IMR-90 (cell line): ENCODE measurements around the gene CREBBP. TPM values are rescaled to one million over a fixed set of nuclear protein-coding genes. Genes with fewer than 3 reads are reported as not detected.

Experiments used
- ATAC-seq: fragments of 200-7000 bp; cut with Tn5 transposase; 2 replicates; pipeline ENCODE4 v1.9.1; 2020; ENCODE audit warnings: low read depth, mild to moderate bottlenecking, moderate library complexity
- BruUV-seq: library from RNA; stranded (reverse); fragments of 400-500 nt; replicated peaks from 2 replicates; lab custom pipeline; 2021; lab: Mats Ljungman, UMichigan
- CTCF ChIA-PET: fragments of 300-600 bp; formaldehyde crosslinking; extraction: SDS; loops from one replicate; lab custom pipeline; 2021; ENCODE audit warnings: antibody characterized with exemption; lab: Yijun Ruan, JAX
- POLR2A ChIA-PET: fragments of 300-600 bp; sonication (Branson Sonifier 250); formaldehyde crosslinking; loops from one replicate; lab custom pipeline; 2022; ENCODE audit warnings: antibody characterized with exemption; ENCODE audit not compliant: unreplicated experiment; lab: Charles Lee
- DNase-seq: peaks from one replicate; pipeline ENCODE4 v3.0.0; 2013
- H2AFZ ChIP-seq: replicated peaks from 2 replicates; pipeline ENCODE3; 2013; ENCODE audit warnings: low read length, mild to moderate bottlenecking; ENCODE audit not compliant: poor library complexity
- H2AK5ac ChIP-seq: 2 replicates; pipeline ENCODE4 v1.6.1; 2013; ENCODE audit warnings: low read depth, low read length, inconsistent platforms
- H2AK9ac ChIP-seq: replicated peaks from 2 replicates; pipeline ENCODE3; 2013; ENCODE audit warnings: mild to moderate bottlenecking, low read depth, low read length, moderate library complexity; ENCODE audit not compliant: poor library complexity
- H2BK120ac ChIP-seq: 2 replicates; pipeline ENCODE4 v1.6.1; 2013; ENCODE audit warnings: low read depth, low read length, inconsistent platforms
- H2BK15ac ChIP-seq: 3 replicates; pipeline ENCODE4 v1.6.1; 2013; ENCODE audit warnings: low read depth, low read length, inconsistent platforms
- H2BK20ac ChIP-seq: 2 replicates; pipeline ENCODE4 v1.6.1; 2013; ENCODE audit warnings: low read depth, mild to moderate bottlenecking, inconsistent platforms, low read length, moderate library complexity
- H2BK5ac ChIP-seq: 2 replicates; pipeline ENCODE4 v1.6.1; 2013; ENCODE audit warnings: mild to moderate bottlenecking, low read depth, low read length, inconsistent platforms; ENCODE audit not compliant: poor library complexity, severe bottlenecking
- H3K14ac ChIP-seq: replicated peaks from 2 replicates; pipeline ENCODE4 v1.6.1; 2013; ENCODE audit warnings: low read depth, low read length, inconsistent platforms
- H3K18ac ChIP-seq: 2 replicates; pipeline ENCODE4 v1.6.1; 2013; ENCODE audit warnings: low read depth, low read length, control low read depth
- H3K23ac ChIP-seq: 2 replicates; pipeline ENCODE4 v1.6.1; 2013; ENCODE audit warnings: low read depth, low read length, inconsistent platforms
- H3K27ac ChIP-seq: 2 replicates; pipeline ENCODE4 v1.5.1; 2013; ENCODE audit warnings: mild to moderate bottlenecking, control low read depth, low read length; ENCODE audit not compliant: insufficient read depth
- H3K27me3 ChIP-seq: 2 replicates; pipeline ENCODE4 v1.6.1; 2013; ENCODE audit warnings: low read length; ENCODE audit not compliant: control insufficient read depth, insufficient read depth
- H3K36me3 ChIP-seq: 2 replicates; pipeline ENCODE4 v1.6.1; 2013; ENCODE audit warnings: low read length, mixed read lengths; ENCODE audit not compliant: control insufficient read depth, insufficient read depth
- H3K4ac ChIP-seq: 2 replicates; pipeline ENCODE4 v1.6.1; 2013; ENCODE audit warnings: low read depth, low read length, inconsistent platforms
- H3K4me1 ChIP-seq: 2 replicates; pipeline ENCODE4 v1.6.1; 2013; ENCODE audit warnings: low read length, mixed read lengths; ENCODE audit not compliant: control insufficient read depth, insufficient read depth
- H3K4me2 ChIP-seq: 2 replicates; pipeline ENCODE4 v1.6.1; 2013; ENCODE audit warnings: low read depth, mild to moderate bottlenecking, control low read depth, low read length, moderate library complexity
- H3K4me3 ChIP-seq: 2 replicates; pipeline ENCODE4 v1.5.1; 2013; ENCODE audit warnings: low read depth, mild to moderate bottlenecking, control low read depth, low read length, moderate library complexity; ENCODE audit not compliant: insufficient read depth
- H3K56ac ChIP-seq: 2 replicates; pipeline ENCODE4 v1.6.1; 2013; ENCODE audit warnings: low read length, inconsistent platforms; ENCODE audit not compliant: insufficient read depth; ENCODE audit errors: extremely low read depth
- H3K79me1 ChIP-seq, 2 experiments: 2 replicates each; pipeline ENCODE4 v1.6.1; 2013; ENCODE audit warnings: low read length in 2 of 2, inconsistent platforms in 1 of 2, low read depth in 1 of 2
- H3K9ac ChIP-seq: 2 replicates; pipeline ENCODE4 v1.6.1; 2013; ENCODE audit warnings: low read depth, low read length, control low read depth
- H3K9me1 ChIP-seq: 2 replicates; pipeline ENCODE4 v1.6.1; 2013; ENCODE audit warnings: low read length, inconsistent platforms; ENCODE audit not compliant: insufficient read depth
- H3K9me3 ChIP-seq: 2 replicates; pipeline ENCODE4 v1.6.1; 2013; ENCODE audit warnings: low read length; ENCODE audit not compliant: control insufficient read depth, insufficient read depth
- H4K20me1 ChIP-seq: 2 replicates; pipeline ENCODE4 v1.6.1; 2013; ENCODE audit warnings: low read length, inconsistent platforms; ENCODE audit not compliant: insufficient read depth
- H4K5ac ChIP-seq: 2 replicates; pipeline ENCODE4 v1.6.1; 2013; ENCODE audit warnings: mild to moderate bottlenecking, low read depth, low read length, control low read depth
- H4K8ac ChIP-seq, 2 experiments: 2 replicates each; pipeline ENCODE4 v1.6.1; 2013; ENCODE audit warnings: low read depth in 2 of 2, low read length in 2 of 2, control low read depth in 1 of 2, inconsistent platforms in 1 of 2
- H4K91ac ChIP-seq: 2 replicates; pipeline ENCODE4 v1.6.1; 2013; ENCODE audit warnings: low read depth, low read length, inconsistent platforms; ENCODE audit not compliant: insufficient read depth
- BHLHE40 ChIP-seq: fragments of 150-350 bp; IDR thresholded peaks from 2 replicates; pipeline ENCODE4 v1.6.1; 2016; ENCODE audit warnings: mild to moderate bottlenecking, low read depth, low read length
- CEBPB ChIP-seq: IDR thresholded peaks from 2 replicates; pipeline ENCODE4 v1.6.1; 2012; ENCODE audit warnings: low read depth, low read length, improper control_type of control experiment
- CHD1 ChIP-seq: IDR thresholded peaks from 2 replicates; pipeline ENCODE4 v1.6.1; 2012; ENCODE audit warnings: low read depth, low read length, improper control_type of control experiment
- FOS ChIP-seq: fragments of 150-350 bp; IDR thresholded peaks from 2 replicates; pipeline ENCODE4 v1.6.1; 2016; ENCODE audit warnings: low read depth, low read length
- NFE2L2 ChIP-seq: fragments of 150-350 bp; IDR thresholded peaks from 2 replicates; pipeline ENCODE4 v1.6.1; 2016; ENCODE audit warnings: low read depth, mild to moderate bottlenecking, low read length
- RCOR1 ChIP-seq: IDR thresholded peaks from 2 replicates; pipeline ENCODE4 v1.6.1; 2012; ENCODE audit warnings: mild to moderate bottlenecking, low read length, improper control_type of control experiment; ENCODE audit not compliant: insufficient replicate concordance
- SMC3 ChIP-seq: fragments of 150-350 bp; IDR thresholded peaks from 2 replicates; pipeline ENCODE4 v1.6.1; 2016; ENCODE audit warnings: low read depth, mild to moderate bottlenecking, antibody characterized with exemption, low read length, moderate library complexity
- USF2 ChIP-seq: fragments of 150-350 bp; IDR thresholded peaks from 2 replicates; pipeline ENCODE4 v1.6.1; 2017; ENCODE audit warnings: mild to moderate bottlenecking, antibody characterized with exemption, low read length, low read depth
- WGBS, 2 experiments: methylation state at CpG; one replicate each; pipeline versions ENCODE4 v1.1.5 to v1.1.7; 2013; ENCODE audit warnings: missing lambda C conversion rate in 2 of 2; ENCODE audit not compliant: insufficient read length in 1 of 2; ENCODE audit errors: extremely low coverage in 2 of 2; 5-methylcytosine and 5-hydroxymethylcytosine counted together
- dilution Hi-C: fragments of 300-500 bp; cut with HindIII; formaldehyde crosslinking; loops from one replicate; pipeline ENCODE4 v1.14.3; 2018; ENCODE audit warnings: low sequenced_read_pairs; ENCODE audit not compliant: unreplicated experiment
- in situ Hi-C: fragments of 300-500 bp; cut with MboI; formaldehyde crosslinking; loops from 3 replicates; pipeline ENCODE4 v1.14.3; 2019; ENCODE audit warnings: low sequenced_read_pairs, inconsistent platforms, mixed read lengths
- intact Hi-C: fragments of 100-400 bp; cut with micrococcal nuclease; formaldehyde crosslinking; loops from 2 replicates; pipeline ENCODE4 v1.10.0; 2022
- polyA plus RNA-seq, 3 experiments: library from polyadenylated mRNA; depleted of rRNA; stranded (reverse); fragments of >200 nt; gene quantifications; 2 replicates each; pipeline ENCODE4 v1.2.3, GENCODE V29; 2012; ENCODE audit warnings: low replicate concordance in 1 of 3
- total RNA-seq: library from RNA; depleted of rRNA; stranded (reverse); fragments of >200 nt; gene quantifications from 2 replicates; pipeline ENCODE4 v1.2.3, GENCODE V29; 2012
- TF ChIP-seq, protein P1 (sequence below): fragments of 150-350 bp; IDR thresholded peaks from 2 replicates; pipeline ENCODE4 v1.6.1; 2016; ENCODE audit warnings: low read depth, mild to moderate bottlenecking, low read length, moderate library complexity, borderline replicate concordance

Gene CREBBP
- total and polyA plus RNA-seq, 2 of the 4 experiments (the other 2 are of a cell fraction), result 7.3 to 12.5 TPM

DNA sequence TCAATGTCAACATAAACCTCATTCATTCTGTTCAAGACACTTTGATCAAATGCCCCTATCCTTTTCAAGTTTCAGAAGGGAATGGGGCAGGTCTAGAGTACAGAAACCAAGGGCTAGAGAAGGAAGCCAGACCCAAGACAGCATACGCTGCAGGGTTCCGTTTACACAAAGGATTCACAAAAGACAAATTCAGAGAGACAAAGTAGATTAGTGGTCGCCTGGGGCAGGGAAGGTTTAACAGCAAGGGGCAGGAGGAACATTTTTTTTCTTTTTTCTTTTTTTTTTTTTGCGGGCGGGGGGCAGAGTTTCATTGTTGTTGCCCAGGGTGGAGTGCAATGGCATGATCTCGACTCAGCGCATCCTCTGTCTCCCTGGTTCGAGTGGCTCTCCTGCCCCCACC is 143.3 kb downstream of the CREBBP start:
- dilution Hi-C loops, result no loop called here
- H3K9ac ChIP-seq, result no peak overlapping the region
- no peak overlapping the region for H3K23ac ChIP-seq
- no peak overlapping the region for H2AK9ac ChIP-seq
- no peak overlapping the region for H2BK120ac ChIP-seq
- ChIA-PET CTCF (no interaction called here), POLR2A (no interaction called here)
- H3K4me2 ChIP-seq, result no peak overlapping the region
- peaks cover 24 to 50% of the 10 kb centered on the region in 2 experiments for H3K79me1 ChIP-seq
- no TSS peak for BruUV-seq
- H2AFZ ChIP-seq, result no peak overlapping the region
- ATAC-seq (no peak), DNase-seq (no peak)
- no peak overlapping the region for H3K4me3 ChIP-seq
- H4K8ac ChIP-seq, result no peak overlapping the region
- H3K4ac ChIP-seq, result no peak overlapping the region
- no peak overlapping the region for H3K14ac ChIP-seq
- H2BK15ac ChIP-seq, result no peak overlapping the region
- intact Hi-C loops, result no loop called here
- H2BK5ac ChIP-seq, result no peak overlapping the region
- TF ChIP-seq RCOR1 (no peak), SMC3 (no peak), USF2 (no peak), CHD1 (no peak), BHLHE40 (no peak), FOS (no peak), CEBPB (no peak), NFE2L2 (no peak)
- TF ChIP-seq, protein P1, sequence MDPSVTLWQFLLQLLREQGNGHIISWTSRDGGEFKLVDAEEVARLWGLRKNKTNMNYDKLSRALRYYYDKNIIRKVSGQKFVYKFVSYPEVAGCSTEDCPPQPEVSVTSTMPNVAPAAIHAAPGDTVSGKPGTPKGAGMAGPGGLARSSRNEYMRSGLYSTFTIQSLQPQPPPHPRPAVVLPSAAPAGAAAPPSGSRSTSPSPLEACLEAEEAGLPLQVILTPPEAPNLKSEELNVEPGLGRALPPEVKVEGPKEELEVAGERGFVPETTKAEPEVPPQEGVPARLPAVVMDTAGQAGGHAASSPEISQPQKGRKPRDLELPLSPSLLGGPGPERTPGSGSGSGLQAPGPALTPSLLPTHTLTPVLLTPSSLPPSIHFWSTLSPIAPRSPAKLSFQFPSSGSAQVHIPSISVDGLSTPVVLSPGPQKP, result no peak
- no peaks in the 10 kb centered on the region for H3K4me1 ChIP-seq
- H3K9me3 ChIP-seq, result no peaks in the 10 kb centered on the region
- no peaks in the 10 kb centered on the region for H3K27me3 ChIP-seq
- H3K18ac ChIP-seq, result no peak overlapping the region
- H2BK20ac ChIP-seq, result no peak overlapping the region
- no peak overlapping the region for H4K91ac ChIP-seq
- no peak overlapping the region for H4K5ac ChIP-seq
- no peak overlapping the region for H3K56ac ChIP-seq
- peaks cover 5% of the 10 kb centered on the region; the same call in 1 of the 2 replicates for H3K9me1 ChIP-seq
- H3K36me3 ChIP-seq, result peaks cover 74% of the 10 kb centered on the region
- 92% methylated on average over 5 of the region's 8 CpGs; no CpG with 5 or more reads in 1 of the 2 experiments for WGBS, 2 experiments
- peaks cover 11% of the 10 kb centered on the region for H4K20me1 ChIP-seq
- in situ Hi-C loops, result no loop called here
- no peak overlapping the region for H3K27ac ChIP-seq
- H2AK5ac ChIP-seq, result no peak overlapping the region
